IPS-18a (cell line): ENCODE results near the gene NLN.
"Not testable (repeated sequence)": the region's sequence is repeated elsewhere in the genome, so short reads cannot be mapped to it uniquely, and the experiment has no call there.

Experiments
- H3K27ac ChIP-seq: one replicate; pipeline ENCODE4 v1.5.1; 2013; ENCODE audit warnings: low read length
- H3K27me3 ChIP-seq: one replicate; pipeline ENCODE4 v1.6.1; 2013; ENCODE audit warnings: mild to moderate bottlenecking, low read length; ENCODE audit not compliant: control insufficient read depth, insufficient read depth
- H3K36me3 ChIP-seq: one replicate; pipeline ENCODE4 v1.6.1; 2013; ENCODE audit warnings: low read depth, low read length; ENCODE audit not compliant: control insufficient read depth
- H3K4me1 ChIP-seq: one replicate; pipeline ENCODE4 v1.6.1; 2013; ENCODE audit warnings: low read depth, low read length; ENCODE audit not compliant: control insufficient read depth
- H3K4me3 ChIP-seq: one replicate; pipeline ENCODE4 v1.5.1; 2013; ENCODE audit warnings: low read length
- H3K9ac ChIP-seq: one replicate; pipeline ENCODE4 v1.6.1; 2013; ENCODE audit warnings: mild to moderate bottlenecking, low read length, moderate library complexity
- H3K9me3 ChIP-seq: one replicate; pipeline ENCODE4 v1.6.1; 2013; ENCODE audit warnings: low read depth, low read length; ENCODE audit not compliant: control insufficient read depth

The NLN gene

DNA sequence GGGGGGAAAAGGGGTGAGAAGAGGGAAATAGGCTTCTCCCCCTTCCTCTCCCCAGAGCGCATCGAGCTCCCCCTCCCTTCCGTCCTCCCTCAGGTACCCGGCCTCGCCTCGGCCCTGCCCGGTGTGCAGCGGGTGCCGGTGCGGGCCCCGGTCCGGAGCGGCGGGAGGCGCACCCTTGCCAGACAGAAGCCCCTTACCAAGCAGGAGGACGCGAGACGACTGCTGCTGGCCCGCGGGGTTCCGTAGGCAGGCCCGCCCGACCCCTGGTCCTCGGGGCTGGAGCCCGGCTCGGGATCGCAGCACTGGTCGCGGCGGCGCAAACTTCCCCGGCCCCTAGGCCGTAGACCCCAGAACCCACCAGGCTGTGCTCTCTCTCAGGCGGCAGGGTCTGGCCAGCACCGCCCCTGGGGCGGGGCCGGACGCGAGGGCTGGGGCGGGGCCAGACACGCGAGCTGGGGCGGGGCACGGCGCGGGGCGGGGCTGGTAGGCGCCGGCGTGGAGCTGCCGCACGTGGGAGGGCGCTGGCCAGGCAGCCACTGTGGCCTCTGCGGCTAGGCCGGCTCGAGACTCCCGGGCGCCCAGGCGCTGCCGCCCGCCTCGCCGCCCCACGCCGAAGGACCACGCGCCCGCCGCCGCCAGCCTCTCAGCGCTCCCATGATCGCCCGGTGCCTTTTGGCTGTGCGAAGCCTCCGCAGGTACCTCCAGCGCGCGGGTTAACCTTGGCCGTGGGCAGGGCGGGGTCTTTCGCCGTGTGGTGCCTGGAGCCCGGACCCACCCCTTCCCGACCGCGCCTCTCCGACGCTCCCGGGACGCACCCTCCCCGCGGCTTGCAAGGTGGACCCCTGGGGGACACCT lies at the start of gene NLN, which contains the start of gene SGTB:
TSS of gene NLN (plus strand) at position 486 of the 855 bp plus-strand sequence. CDS start at position 655, 169 bp downstream.
TSS of gene SGTB (minus strand) at position 390 of the 855 bp plus-strand sequence. CDS start 1,302 bp downstream, outside the sequence.
- Histone ChIP-seq H3K36me3 (peaks cover 12% of the 10 kb centered on the region), H3K4me3 (peak within 1 kb of the TSS; percentile 94), H3K27ac (peak within 1 kb of the TSS; percentile 88)

DNA sequence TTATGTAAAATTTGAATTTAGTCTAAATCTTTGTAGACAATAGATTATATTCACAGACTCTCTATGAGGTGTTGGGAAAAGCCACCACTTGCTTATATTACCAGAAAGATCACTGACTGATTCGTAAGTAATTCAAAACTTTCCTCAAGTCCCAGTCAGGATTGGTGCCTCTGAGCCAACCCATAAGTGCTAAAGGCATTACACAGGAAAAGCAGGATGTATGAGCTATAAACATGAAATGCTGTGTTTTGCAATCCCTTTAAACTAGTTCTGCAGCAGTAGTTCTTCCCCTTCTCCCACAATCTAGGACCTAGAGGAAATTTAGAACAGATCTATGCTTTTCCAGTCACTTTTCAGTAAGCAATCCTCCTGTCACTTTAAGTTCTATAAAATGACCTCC lies 49.2 kb upstream of the NLN start:
- no peak overlapping the region for H3K27ac ChIP-seq

More for the DNA sequence above, at the start of gene NLN, which contains the start of gene SGTB:
- Histone ChIP-seq H3K9me3 (no peaks in the 10 kb centered on the region), H3K27me3 (no peaks in the 10 kb centered on the region), H3K9ac (peak within 1 kb of the TSS; percentile 96), H3K4me1 (peaks cover 9% of the 10 kb centered on the region)

GRCh38 chr5:65674749-65675148 lies 47.3 kb upstream of the NLN start:
- H3K4me3 ChIP-seq, result no peak overlapping the region
- no peaks in the 10 kb centered on the region for H3K4me1 ChIP-seq
- H3K9ac ChIP-seq, result no peak overlapping the region
- H3K9me3 ChIP-seq, result no peaks in the 10 kb centered on the region
- H3K27ac ChIP-seq, result no peak overlapping the region
- no peaks in the 10 kb centered on the region for H3K27me3 ChIP-seq
- peaks cover 33% of the 10 kb centered on the region for H3K36me3 ChIP-seq

More for the DNA sequence above, 49.2 kb upstream of the NLN start:
- Histone ChIP-seq H3K4me3 (no peak overlapping the region), H3K36me3 (peaks cover 32% of the 10 kb centered on the region), H3K9ac (no peak overlapping the region), H3K9me3 (no peaks in the 10 kb centered on the region), H3K27me3 (no peaks in the 10 kb centered on the region), H3K4me1 (no peaks in the 10 kb centered on the region)

- H3K4me1 ChIP-seq, H3K27me3 ChIP-seq, H3K4me3 ChIP-seq, H3K9ac ChIP-seq, H3K9me3 ChIP-seq, H3K27ac ChIP-seq: not testable (repeated sequence)
- peaks cover 30% of the 10 kb centered on the region for H3K36me3 ChIP-seq
Observed at GRCh38 chr5:65676056-65676455, 45.9 kb upstream of the NLN start.

DNA sequence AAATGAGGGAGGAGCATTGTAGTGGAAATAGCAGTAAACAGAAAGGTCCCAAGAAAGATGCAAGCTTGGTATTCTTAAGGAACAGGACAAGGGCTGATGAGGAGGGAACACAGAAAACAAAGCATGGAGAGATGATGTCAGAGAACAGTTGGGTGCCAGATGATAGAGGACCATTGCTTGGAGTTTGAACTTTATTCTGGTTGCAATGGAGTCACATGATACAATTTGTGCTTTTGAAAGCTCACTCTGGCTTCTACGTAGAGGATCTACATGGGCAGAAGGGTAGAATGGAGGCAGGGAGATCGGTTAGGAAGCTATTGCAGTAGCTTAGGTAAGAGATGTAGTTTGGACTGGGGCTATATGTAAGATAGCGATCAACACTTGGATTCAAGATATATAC lies 39.9 kb upstream of the NLN start:
- H3K4me1 ChIP-seq, result no peaks in the 10 kb centered on the region
- no peak overlapping the region for H3K27ac ChIP-seq
- no peak overlapping the region for H3K9ac ChIP-seq
- no peak overlapping the region for H3K4me3 ChIP-seq
- H3K27me3 ChIP-seq, result no peaks in the 10 kb centered on the region
- H3K36me3 ChIP-seq, result peaks cover 24% of the 10 kb centered on the region
- H3K9me3 ChIP-seq, result no peaks in the 10 kb centered on the region

DNA sequence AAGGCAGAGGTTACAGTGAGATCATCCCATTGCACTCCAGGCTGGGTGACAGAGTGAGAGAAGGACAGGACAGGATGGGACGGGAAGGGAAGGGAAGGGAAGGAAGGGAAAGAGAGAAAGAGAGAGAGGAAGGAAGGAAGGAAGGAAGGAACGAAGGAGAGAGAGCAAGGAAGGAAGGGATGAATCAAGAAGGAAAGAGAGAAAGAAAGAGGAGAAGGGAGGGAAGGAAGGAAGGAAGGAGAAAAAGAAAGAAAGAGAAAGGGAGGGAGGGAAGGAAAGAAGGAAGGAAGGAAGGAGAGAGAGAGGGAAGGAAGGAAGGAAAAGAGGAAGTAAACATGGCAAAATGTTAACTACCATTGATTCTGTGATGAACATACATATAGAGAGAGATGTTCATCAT lies 28.9 kb upstream of the NLN start:
- Histone ChIP-seq H3K4me1 (no peaks in the 10 kb centered on the region), H3K9me3 (no peaks in the 10 kb centered on the region), H3K36me3 (no peaks in the 10 kb centered on the region), H3K27me3 (no peaks in the 10 kb centered on the region), H3K27ac (no peak overlapping the region), H3K9ac (no peak overlapping the region), H3K4me3 (no peak overlapping the region)

- Histone ChIP-seq H3K4me3 (no peak overlapping the region), H3K9ac (no peak overlapping the region), H3K36me3 (no peaks in the 10 kb centered on the region), H3K27ac (no peak overlapping the region), H3K4me1 (no peaks in the 10 kb centered on the region), H3K27me3 (no peaks in the 10 kb centered on the region), H3K9me3 (no peaks in the 10 kb centered on the region)
Observed at GRCh38 chr5:65695162-65695755, 26.7 kb upstream of the NLN start.

GRCh38 chr5:65695896-65696295 lies 26.1 kb upstream of the NLN start:
- Histone ChIP-seq H3K9me3 (no peaks in the 10 kb centered on the region), H3K4me1 (no peaks in the 10 kb centered on the region), H3K4me3 (no peak overlapping the region), H3K27ac (no peak overlapping the region), H3K36me3 (no peaks in the 10 kb centered on the region), H3K27me3 (no peaks in the 10 kb centered on the region), H3K9ac (no peak overlapping the region)

- Histone ChIP-seq H3K36me3 (no peaks in the 10 kb centered on the region), H3K27me3 (no peaks in the 10 kb centered on the region), H3K27ac (no peak overlapping the region), H3K4me1 (no peaks in the 10 kb centered on the region), H3K4me3 (no peak overlapping the region), H3K9ac (no peak overlapping the region), H3K9me3 (no peaks in the 10 kb centered on the region)
Observed at GRCh38 chr5:65696892-65697291, 25.1 kb upstream of the NLN start.

GRCh38 chr5:65699338-65699737 lies 22.7 kb upstream of the NLN start:
- Histone ChIP-seq H3K27ac (no peak overlapping the region), H3K36me3 (peaks cover 8% of the 10 kb centered on the region), H3K9me3 (no peaks in the 10 kb centered on the region)

GRCh38 chr5:65702036-65702435 lies 20.0 kb upstream of the NLN start:
- Histone ChIP-seq H3K4me1 (no peaks in the 10 kb centered on the region), H3K27me3 (no peaks in the 10 kb centered on the region), H3K9ac (no peak overlapping the region), H3K4me3 (no peak overlapping the region), H3K9me3 (no peaks in the 10 kb centered on the region), H3K36me3 (peaks cover 8% of the 10 kb centered on the region), H3K27ac (no peak overlapping the region)

More at GRCh38 chr5:65699338-65699737, 22.7 kb upstream of the NLN start:
- Histone ChIP-seq H3K4me3 (no peak overlapping the region), H3K4me1 (no peaks in the 10 kb centered on the region), H3K27me3 (no peaks in the 10 kb centered on the region), H3K9ac (no peak overlapping the region)
